Esophagus muscularis mucosa (tissue), 4 donors: ENCODE data around the gene DAPK3. TPM values are rescaled to one million over a fixed set of nuclear protein-coding genes. Genes with fewer than 3 reads are reported as not detected.
A peak's percentile ranks its signal among the peaks of the same experiment; 100 is the strongest.
"Not testable (repeated sequence)": the region's sequence is repeated elsewhere in the genome, so short reads cannot be mapped to it uniquely, and the experiment has no call there.

Experiments used
- DNase-seq: peaks from one replicate; pipeline ENCODE4 v3.0.0-alpha.2; 2017; ENCODE audit errors: extremely low spot score
- H3K27ac ChIP-seq, 4 donors: fragments of 200-600 bp; sonication (generic); replicated peaks in 1 of 4; 1 replicate in 3 of 4; 2 replicates in 1 of 4; pipeline ENCODE4 v1.5.1; 2016 to 2019; ENCODE audit warnings: mild to moderate bottlenecking in 1 of 4
- H3K27me3 ChIP-seq, 4 donors: fragments of 200-600 bp; sonication (generic); one replicate each; pipeline versions ENCODE4 v1.5.1 to v1.6.0; 2016 to 2019
- H3K36me3 ChIP-seq, 4 donors: fragments of 200-600 bp; sonication (generic); one replicate each; pipeline ENCODE4 v1.5.1; 2016 to 2019
- H3K4me1 ChIP-seq, 4 donors: fragments of 200-600 bp; sonication (generic); one replicate each; pipeline ENCODE4 v1.5.1; 2016 to 2019
- H3K4me3 ChIP-seq, 4 donors: fragments of 200-600 bp; sonication (generic); 1 replicate in 2 of 4; 2 replicates in 2 of 4; pipeline ENCODE4 v1.5.1; 2016 to 2019; ENCODE audit warnings: mild to moderate bottlenecking in 4 of 4, moderate library complexity in 1 of 4
- H3K9me3 ChIP-seq, 4 donors: fragments of 200-600 bp; sonication (generic); 1 replicate in 3 of 4; 2 replicates in 1 of 4; pipeline ENCODE4 v1.5.1; 2016 to 2019
- EP300 ChIP-seq: sonication (generic); formaldehyde crosslinking; IDR thresholded peaks from one replicate; pipeline ENCODE4 v1.6.1; 2017; ENCODE audit warnings: antibody characterized with exemption
- POLR2A ChIP-seq: fragments of 450-650 bp; IDR thresholded peaks from one replicate; pipeline ENCODE4 v1.6.1; 2017; ENCODE audit warnings: antibody characterized with exemption, moderate library complexity, mild to moderate bottlenecking, low read depth
- POLR2AphosphoS5 ChIP-seq, 2 donors: sonication (generic); formaldehyde crosslinking; IDR thresholded peaks; one replicate each; pipeline ENCODE4 v1.6.1; 2017; ENCODE audit warnings: antibody characterized with exemption in 2 of 2
- WGBS: methylation state at CpG from one replicate; pipeline ENCODE4 v1.1.5; 2018; 5-methylcytosine and 5-hydroxymethylcytosine counted together
- intact Hi-C: fragments of 100-400 bp; cut with DNase I; formaldehyde crosslinking; loops from one replicate; pipeline ENCODE4 v1.15.1; 2023
- total RNA-seq, 4 donors: library from RNA; depleted of rRNA; stranded (reverse); fragments of >200 nt; gene quantifications; one replicate each; pipeline versions ENCODE4 v1.1.0 to v1.2.1, GENCODE V29; 2016
- TF ChIP-seq, protein P1 (sequence below), 3 experiments: fragments of 200-600 bp in 2 of 3; fragments of 450-650 bp in 1 of 3; sonication (generic) in 2 of 3; IDR thresholded peaks; one replicate each; pipeline ENCODE4 v1.5.1; 2017 to 2019; ENCODE audit warnings: antibody characterized with exemption in 3 of 3, mild to moderate bottlenecking in 2 of 3, moderate library complexity in 1 of 3

Gene DAPK3
- total RNA-seq, 4 donors from 2014 or later = 140 to 226 (median 212) TPM

DNA sequence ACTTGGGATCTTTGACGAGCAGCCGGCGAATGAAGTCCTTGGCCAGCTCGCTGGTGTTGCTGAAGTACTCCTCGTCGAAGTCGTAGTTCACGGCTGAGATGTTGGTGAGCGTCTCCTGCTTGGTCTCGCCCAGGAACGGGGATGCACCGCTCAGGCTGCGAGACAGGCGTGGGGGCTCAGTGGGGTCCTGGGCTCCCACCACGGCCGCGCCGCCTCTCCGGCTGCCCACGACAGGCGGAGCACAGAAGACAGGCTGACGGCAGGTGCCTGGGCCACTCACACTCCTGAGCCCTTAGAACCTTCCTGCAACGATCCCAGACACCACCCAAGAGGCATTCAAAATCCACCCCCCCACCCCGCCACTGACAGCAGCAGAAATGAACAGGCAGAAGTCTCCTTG, 9.9 kb downstream of the DAPK3 start:
- DNase-seq = no peak
- H3K36me3 ChIP-seq = peaks cover 70 to 98% (median 98%) of the 10 kb centered on the region in 4 donors

DNA sequence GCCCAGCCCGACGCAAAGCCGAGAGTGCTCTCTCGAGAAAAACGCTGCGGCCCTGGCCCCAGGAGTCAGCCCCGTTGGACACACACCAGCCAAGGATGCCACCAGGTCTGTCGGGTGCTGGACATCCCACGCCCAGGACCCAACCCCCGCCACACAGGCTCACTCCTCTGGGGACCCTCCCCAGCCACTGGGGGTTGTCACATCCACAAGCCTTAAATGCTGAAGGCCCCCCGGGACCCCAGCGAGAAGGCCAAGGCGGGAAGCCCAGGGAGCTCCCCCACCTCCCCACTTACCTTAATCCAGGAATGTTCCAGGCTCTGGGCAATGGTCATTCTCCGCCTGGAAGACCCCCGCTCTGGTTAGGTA, 11.2 kb downstream of the DAPK3 start:
- Histone ChIP-seq H3K4me1 (peaks cover 3 to 34% (median 21%) of the 10 kb centered on the region in 4 donors), H3K27me3 (no peaks in the 10 kb centered on the region), H3K9me3 (no peaks in the 10 kb centered on the region), H3K4me3 (no peak overlapping the region), H3K27ac (no peak overlapping the region), H3K36me3 (peaks cover 70 to 94% (median 90%) of the 10 kb centered on the region in 4 donors)
- 93% methylated on average over 10 of the region's 15 CpGs for WGBS
- intact Hi-C loops = no loop called here
- TF ChIP-seq, protein P1, sequence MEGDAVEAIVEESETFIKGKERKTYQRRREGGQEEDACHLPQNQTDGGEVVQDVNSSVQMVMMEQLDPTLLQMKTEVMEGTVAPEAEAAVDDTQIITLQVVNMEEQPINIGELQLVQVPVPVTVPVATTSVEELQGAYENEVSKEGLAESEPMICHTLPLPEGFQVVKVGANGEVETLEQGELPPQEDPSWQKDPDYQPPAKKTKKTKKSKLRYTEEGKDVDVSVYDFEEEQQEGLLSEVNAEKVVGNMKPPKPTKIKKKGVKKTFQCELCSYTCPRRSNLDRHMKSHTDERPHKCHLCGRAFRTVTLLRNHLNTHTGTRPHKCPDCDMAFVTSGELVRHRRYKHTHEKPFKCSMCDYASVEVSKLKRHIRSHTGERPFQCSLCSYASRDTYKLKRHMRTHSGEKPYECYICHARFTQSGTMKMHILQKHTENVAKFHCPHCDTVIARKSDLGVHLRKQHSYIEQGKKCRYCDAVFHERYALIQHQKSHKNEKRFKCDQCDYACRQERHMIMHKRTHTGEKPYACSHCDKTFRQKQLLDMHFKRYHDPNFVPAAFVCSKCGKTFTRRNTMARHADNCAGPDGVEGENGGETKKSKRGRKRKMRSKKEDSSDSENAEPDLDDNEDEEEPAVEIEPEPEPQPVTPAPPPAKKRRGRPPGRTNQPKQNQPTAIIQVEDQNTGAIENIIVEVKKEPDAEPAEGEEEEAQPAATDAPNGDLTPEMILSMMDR (IDR thresholded peaks at IDR 0.05) = no peak
- no peak for TF ChIP-seq EP300
- no peak for TF ChIP-seq POLR2A
- no peak for TF ChIP-seq POLR2AphosphoS5 (IDR thresholded peaks at IDR 0.05)
- DNase-seq = no peak

More for the DNA sequence above, 9.9 kb downstream of the DAPK3 start:
- Histone ChIP-seq H3K27me3 (no peaks in the 10 kb centered on the region), H3K9me3 (no peaks in the 10 kb centered on the region), H3K27ac (peak overlapping the region in 3 of 4 donors; percentile 42 to 100 (median 43)), H3K4me3 (no peak overlapping the region), H3K4me1 (peaks cover 9 to 36% (median 27%) of the 10 kb centered on the region in 4 donors)
- no peak for TF ChIP-seq EP300
- TF ChIP-seq POLR2AphosphoS5 (IDR thresholded peaks at IDR 0.05) = no peak
- TF ChIP-seq, protein P1 (IDR thresholded peaks at IDR 0.05) = no peak
- TF ChIP-seq POLR2A = no peak
- intact Hi-C loops = no loop called here
- WGBS = 81% methylated on average over 11 of the region's 24 CpGs

DNA sequence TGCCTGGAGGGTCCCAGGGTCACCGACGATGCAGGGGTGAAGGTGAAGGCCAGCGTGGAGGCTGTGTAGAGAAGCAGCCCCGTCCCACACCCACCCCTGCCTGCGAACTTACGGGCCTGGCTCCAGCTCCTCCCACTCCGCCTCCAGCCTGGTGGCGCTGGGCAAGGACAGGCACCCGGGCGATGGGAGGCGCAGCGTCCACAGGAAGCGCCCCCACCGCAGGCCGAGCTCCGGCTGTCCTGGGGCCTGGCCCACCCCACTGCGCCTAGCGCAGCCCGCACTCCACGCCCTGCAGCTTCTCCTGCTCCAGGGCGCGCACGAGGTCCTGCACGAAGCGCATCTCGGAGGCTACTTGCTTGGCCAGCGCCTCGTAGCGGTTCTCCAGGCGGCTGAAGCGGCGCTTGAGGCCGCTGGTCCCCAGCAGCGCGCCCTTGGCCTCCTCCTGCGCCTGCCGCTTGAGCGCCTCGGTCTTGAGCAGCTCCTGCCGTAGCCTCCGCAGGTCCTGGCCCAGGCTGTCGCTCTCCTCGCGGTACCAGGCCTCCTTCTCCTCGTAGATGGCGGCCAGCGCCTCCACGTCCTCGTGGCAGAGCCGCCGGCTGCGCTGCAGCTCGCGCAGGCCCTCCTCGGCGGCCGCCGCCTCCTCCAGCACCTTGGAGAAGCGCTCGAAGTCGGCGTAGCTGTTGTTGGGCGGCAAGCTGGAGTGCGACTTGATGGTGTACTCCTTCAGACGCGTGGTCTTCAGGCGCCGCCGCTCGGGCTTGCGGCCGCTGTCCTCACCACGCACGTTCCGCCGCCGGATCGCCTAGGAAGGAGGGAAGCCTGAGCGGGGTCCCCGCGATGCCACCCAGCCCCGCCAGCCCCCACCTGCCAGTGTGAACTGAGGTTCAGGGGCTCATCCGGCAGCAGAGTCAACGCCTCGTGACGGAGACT, 11.8 kb downstream of the DAPK3 start:
- TF ChIP-seq POLR2AphosphoS5 (IDR thresholded peaks at IDR 0.05) (no peak), POLR2A (no peak), EP300 (no peak)
- TF ChIP-seq, protein P1 (IDR thresholded peaks at IDR 0.05) = no peak
- H3K27me3 ChIP-seq = no peaks in the 10 kb centered on the region
- peaks cover 4 to 35% (median 22%) of the 10 kb centered on the region in 4 donors for H3K4me1 ChIP-seq
- peak overlapping the region in 2 of 4 donors; percentile 7 to 41 for H3K27ac ChIP-seq
- WGBS = 95% methylated on average over 37 of the region's 86 CpGs
- H3K36me3 ChIP-seq = peaks cover 63 to 89% (median 84%) of the 10 kb centered on the region in 4 donors
- H3K4me3 ChIP-seq = no peak overlapping the region
- intact Hi-C loops = no loop called here
- H3K9me3 ChIP-seq = no peaks in the 10 kb centered on the region
- no peak for DNase-seq

DNA sequence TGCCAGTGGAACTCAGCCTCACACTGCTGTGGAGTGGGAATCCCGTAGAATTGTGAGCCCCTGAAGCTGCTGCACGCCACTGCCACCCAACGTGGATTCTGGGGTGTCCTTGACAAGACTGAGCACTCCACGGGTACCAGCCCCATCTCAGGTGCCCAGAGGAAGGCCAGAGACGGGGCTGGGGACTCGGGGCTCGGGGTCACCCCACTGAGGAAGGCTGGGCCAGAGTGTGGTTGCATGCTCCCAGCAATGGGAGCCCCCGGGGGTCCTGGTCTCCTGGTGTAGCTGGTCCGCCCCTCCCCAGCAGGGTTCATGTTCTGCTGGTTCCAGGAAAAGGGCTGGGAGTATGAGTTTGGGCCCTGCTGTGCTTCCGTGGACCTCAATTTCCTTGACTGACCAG, 15.2 kb downstream of the DAPK3 start:
- H3K27me3 ChIP-seq = no peaks in the 10 kb centered on the region
- H3K27ac ChIP-seq = peak overlapping the region; percentile 88 to 91 (median 88)
- no peaks in the 10 kb centered on the region for H3K9me3 ChIP-seq
- DNase-seq = no peak
- H3K4me1 ChIP-seq = peaks cover 25 to 69% (median 52%) of the 10 kb centered on the region in 4 donors
- intact Hi-C loops = no loop called here
- H3K36me3 ChIP-seq = peaks cover 30 to 55% (median 49%) of the 10 kb centered on the region in 4 donors
- TF ChIP-seq EP300 = no peak
- no peak for TF ChIP-seq POLR2A
- TF ChIP-seq POLR2AphosphoS5 (IDR thresholded peaks at IDR 0.05) = no peak
- TF ChIP-seq, protein P1 (IDR thresholded peaks at IDR 0.05) = no peak
- WGBS = 90% methylated on average over 2 of the region's 10 CpGs
- no peak overlapping the region for H3K4me3 ChIP-seq

DNA sequence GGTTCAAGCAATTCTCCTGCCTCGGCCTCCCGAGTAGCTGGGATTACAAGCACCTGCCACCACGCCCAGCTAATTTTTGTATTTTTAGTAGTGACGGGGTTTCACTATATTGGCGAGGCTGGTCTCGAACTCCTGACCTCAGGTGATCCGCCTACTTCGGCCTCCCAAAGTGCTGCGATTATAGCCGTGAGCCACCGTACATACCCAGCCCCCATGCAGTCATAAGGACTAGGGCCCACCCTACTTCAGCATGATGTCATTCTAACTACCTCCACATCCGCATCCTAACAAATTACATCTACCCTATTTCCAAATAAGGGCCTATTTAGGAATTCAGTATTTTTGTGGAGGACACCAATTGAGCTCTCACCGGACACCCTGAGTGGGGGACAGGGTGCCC, 15.6 kb downstream of the DAPK3 start:
- peak overlapping the region; percentile 88 to 91 (median 88) for H3K27ac ChIP-seq
- H3K9me3 ChIP-seq, H3K27me3 ChIP-seq, H3K4me3 ChIP-seq, DNase-seq, intact Hi-C loops: not testable (repeated sequence)
- peaks cover 28 to 73% (median 56%) of the 10 kb centered on the region in 4 donors for H3K4me1 ChIP-seq
- H3K36me3 ChIP-seq = peaks cover 26 to 51% (median 45%) of the 10 kb centered on the region in 4 donors
- WGBS = 83% methylated on average over 13 of the region's 13 CpGs
